ENCODE data around the gene MXD3.

DNA sequence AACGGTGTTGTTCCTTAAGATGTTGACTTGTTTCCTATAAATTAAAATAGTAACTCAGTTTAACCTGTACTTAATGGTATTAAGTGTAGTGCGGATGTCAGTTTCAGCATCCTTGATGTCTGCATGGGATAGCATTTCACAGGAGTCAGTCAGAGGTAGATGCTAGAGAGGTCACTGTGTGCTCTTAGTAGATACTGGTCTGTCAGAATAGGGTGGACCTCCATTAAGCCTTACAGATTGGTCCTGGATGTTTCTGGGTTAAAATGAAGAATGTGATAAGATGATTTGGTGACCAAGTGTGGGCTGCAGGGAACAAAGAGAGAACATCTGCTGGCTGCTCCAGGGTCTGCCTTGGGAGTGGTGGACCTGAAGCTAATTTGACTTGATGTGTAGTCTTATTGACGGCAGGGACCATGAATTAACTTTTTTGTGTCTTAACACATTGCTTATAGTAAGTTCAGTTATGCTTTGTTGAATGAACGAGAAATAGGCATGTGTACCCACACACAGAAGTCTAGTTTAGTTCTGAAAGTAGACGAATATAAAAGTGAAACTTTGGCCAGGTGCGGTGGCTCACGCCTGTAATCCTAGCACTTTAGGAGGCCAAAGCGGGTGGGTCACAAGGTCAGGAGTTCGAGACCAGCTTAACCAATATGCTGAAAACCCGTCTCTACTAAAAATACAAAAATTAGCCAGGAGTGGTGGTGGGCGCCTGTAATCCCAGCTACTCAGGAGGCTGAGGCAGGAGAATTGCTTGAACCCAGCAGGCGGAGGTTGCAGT is 20.7 kb downstream of the MXD3 start:
- TF ChIP-seq, protein P1, sequence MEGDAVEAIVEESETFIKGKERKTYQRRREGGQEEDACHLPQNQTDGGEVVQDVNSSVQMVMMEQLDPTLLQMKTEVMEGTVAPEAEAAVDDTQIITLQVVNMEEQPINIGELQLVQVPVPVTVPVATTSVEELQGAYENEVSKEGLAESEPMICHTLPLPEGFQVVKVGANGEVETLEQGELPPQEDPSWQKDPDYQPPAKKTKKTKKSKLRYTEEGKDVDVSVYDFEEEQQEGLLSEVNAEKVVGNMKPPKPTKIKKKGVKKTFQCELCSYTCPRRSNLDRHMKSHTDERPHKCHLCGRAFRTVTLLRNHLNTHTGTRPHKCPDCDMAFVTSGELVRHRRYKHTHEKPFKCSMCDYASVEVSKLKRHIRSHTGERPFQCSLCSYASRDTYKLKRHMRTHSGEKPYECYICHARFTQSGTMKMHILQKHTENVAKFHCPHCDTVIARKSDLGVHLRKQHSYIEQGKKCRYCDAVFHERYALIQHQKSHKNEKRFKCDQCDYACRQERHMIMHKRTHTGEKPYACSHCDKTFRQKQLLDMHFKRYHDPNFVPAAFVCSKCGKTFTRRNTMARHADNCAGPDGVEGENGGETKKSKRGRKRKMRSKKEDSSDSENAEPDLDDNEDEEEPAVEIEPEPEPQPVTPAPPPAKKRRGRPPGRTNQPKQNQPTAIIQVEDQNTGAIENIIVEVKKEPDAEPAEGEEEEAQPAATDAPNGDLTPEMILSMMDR (IDR thresholded peaks at IDR 0.05; ENCODE audit: low read depth, low read length), result no peak
- TF ChIP-seq, protein P2, sequence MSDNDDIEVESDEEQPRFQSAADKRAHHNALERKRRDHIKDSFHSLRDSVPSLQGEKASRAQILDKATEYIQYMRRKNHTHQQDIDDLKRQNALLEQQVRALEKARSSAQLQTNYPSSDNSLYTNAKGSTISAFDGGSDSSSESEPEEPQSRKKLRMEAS (IDR thresholded peaks at IDR 0.05; ENCODE audit: low read depth, low read length), result no peak
- TF ChIP-seq MYC (IDR thresholded peaks at IDR 0.05; ENCODE audit: low read depth, low read length), result no peak
